Tibial nerve (tissue), 4 donors: ENCODE data around the gene MRPS7.

Experiments
- EP300 ChIP-seq, 2 donors: sonication (generic); formaldehyde crosslinking; IDR thresholded peaks; one replicate each; pipeline ENCODE4 v1.6.1; 2017; ENCODE audit warnings: antibody characterized with exemption in 2 of 2, mild to moderate bottlenecking in 1 of 2
- TF ChIP-seq, protein P1 (sequence below), 5 experiments: fragments of 200-600 bp in 3 of 5; fragments of 450-650 bp in 2 of 5; sonication (generic) in 3 of 5; IDR thresholded peaks; one replicate each; pipeline ENCODE4 v1.5.1; 2016 to 2019; ENCODE audit warnings: antibody characterized with exemption in 5 of 5, mild to moderate bottlenecking in 3 of 5, moderate library complexity in 2 of 5

DNA sequence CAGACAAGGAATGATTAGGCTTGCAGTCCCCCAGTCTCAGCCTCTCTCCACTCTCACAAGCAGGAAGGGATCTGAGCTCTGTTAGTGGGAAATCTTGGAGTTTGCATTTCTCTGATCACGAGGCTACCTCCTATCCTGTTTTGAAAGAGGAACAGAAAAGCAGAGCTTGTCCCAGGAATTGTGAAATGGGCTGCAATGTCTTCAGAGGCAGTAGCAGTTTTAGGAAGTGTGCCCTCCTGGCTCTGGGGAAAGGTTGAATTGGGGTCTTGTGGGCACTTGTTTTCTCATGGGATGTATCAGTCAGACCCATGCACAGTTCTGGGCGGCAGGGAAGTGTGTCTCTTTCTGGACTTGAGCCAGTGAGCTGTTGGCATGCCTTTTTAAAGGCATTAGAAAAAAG, 33.4 kb upstream of the MRPS7 start:
- TF ChIP-seq, protein P1, sequence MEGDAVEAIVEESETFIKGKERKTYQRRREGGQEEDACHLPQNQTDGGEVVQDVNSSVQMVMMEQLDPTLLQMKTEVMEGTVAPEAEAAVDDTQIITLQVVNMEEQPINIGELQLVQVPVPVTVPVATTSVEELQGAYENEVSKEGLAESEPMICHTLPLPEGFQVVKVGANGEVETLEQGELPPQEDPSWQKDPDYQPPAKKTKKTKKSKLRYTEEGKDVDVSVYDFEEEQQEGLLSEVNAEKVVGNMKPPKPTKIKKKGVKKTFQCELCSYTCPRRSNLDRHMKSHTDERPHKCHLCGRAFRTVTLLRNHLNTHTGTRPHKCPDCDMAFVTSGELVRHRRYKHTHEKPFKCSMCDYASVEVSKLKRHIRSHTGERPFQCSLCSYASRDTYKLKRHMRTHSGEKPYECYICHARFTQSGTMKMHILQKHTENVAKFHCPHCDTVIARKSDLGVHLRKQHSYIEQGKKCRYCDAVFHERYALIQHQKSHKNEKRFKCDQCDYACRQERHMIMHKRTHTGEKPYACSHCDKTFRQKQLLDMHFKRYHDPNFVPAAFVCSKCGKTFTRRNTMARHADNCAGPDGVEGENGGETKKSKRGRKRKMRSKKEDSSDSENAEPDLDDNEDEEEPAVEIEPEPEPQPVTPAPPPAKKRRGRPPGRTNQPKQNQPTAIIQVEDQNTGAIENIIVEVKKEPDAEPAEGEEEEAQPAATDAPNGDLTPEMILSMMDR (IDR thresholded peaks at IDR 0.05) = no peak
- peak in 1 of 2 donors; percentile 80 for TF ChIP-seq EP300 (IDR thresholded peaks at IDR 0.05)
